Left colon (tissue), 2 donors: ENCODE data around the gene KIF3B. TPM values are rescaled to one million over a fixed set of nuclear protein-coding genes. Genes with fewer than 3 reads are reported as not detected.

Experiments
- ATAC-seq: fragments of 200-7000 bp; cut with Tn5 transposase; one replicate; pipeline ENCODE4 v1.9.1; 2020; ENCODE audit warnings: mild to moderate bottlenecking, moderate library complexity
- DNase-seq, 2 donors: peaks; one replicate each; pipeline ENCODE4 v3.0.0-alpha.2; 2020
- intact Hi-C, 2 donors: fragments of 100-400 bp; cut with DNase I in 1 of 2; cut with micrococcal nuclease in 1 of 2; formaldehyde crosslinking; loops; one replicate each; pipeline versions ENCODE4 v1.11.2 to v1.14.0; 2022; cut with DNase I, micrococcal nuclease
- long read RNA-seq: library from polyadenylated mRNA; unstranded; transcript quantifications from one replicate; pipeline ENCODE4 v2.0.0, GENCODE V29; 2021
- total RNA-seq, 2 donors: library from RNA; stranded (reverse); fragmentation: NEBNext Ultra II Directional; extraction: Animal tissue kit (Norgen Biotek cat#: 25700); gene quantifications; one replicate each; pipeline ENCODE4 v1.2.1, GENCODE V29; 2021
- donor health status: DM: no; HTN: no; CAD: no.
- donor health status: DM: yes; HTN: yes; CAD: no.

The KIF3B gene
- 10 to 100 TPM; 52.1 to 56.8 TPM for total RNA-seq
- long read RNA-seq, partial matches to known transcripts: 41 of 45 reads
- long read RNA-seq, other reads (novel, unspliced or antisense): 4 of 45 reads

DNA sequence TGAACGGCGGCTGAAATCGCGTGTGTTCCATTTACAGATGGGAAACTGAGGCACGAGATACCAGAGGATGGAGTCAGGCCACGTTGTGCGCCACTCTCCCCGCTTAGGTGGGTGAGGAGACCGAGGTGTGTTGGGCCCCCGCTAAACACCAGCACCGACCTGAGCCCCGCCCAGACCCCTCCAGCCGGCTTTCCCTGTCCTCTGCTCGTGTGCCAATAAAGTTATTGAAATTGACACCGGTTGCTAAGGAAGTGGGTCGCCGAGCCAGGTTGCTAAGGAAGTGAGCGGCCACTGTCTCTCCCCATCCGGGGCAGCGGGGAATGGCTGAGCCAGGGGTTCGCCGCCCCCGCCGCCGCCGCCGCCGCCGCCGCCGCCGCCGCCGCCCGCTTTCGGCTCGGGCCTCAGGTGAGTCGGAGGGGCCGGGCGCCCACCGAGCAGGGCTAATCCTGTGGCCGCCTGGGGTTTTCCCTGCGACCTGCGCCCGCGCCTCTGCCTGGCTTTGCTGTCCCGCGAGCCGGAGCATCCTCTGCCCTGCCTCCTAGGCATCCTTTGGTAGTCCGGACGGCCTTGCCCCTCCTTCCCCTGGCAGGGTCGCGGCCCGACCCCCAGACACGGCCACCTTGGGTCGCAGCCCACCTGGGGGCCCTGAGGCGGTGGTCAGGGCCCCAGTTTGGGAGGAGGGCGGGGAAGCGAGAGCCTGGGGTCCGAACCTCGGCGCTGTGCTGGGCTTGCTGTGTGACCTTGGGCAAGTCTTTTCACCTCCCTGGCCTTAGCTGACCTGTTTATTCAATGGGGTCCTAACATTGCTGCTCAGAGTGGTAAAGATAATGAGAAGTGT lies at the start of gene KIF3B:
KIF3B (plus strand) TSS at position 291 of the 838 bp plus-strand sequence. CDS start 32,127 bp downstream, outside the sequence.
- DNase-seq: peak; percentile 87 to 90
- intact Hi-C loops: no loop called here
- ATAC-seq: peak; percentile 95

DNA sequence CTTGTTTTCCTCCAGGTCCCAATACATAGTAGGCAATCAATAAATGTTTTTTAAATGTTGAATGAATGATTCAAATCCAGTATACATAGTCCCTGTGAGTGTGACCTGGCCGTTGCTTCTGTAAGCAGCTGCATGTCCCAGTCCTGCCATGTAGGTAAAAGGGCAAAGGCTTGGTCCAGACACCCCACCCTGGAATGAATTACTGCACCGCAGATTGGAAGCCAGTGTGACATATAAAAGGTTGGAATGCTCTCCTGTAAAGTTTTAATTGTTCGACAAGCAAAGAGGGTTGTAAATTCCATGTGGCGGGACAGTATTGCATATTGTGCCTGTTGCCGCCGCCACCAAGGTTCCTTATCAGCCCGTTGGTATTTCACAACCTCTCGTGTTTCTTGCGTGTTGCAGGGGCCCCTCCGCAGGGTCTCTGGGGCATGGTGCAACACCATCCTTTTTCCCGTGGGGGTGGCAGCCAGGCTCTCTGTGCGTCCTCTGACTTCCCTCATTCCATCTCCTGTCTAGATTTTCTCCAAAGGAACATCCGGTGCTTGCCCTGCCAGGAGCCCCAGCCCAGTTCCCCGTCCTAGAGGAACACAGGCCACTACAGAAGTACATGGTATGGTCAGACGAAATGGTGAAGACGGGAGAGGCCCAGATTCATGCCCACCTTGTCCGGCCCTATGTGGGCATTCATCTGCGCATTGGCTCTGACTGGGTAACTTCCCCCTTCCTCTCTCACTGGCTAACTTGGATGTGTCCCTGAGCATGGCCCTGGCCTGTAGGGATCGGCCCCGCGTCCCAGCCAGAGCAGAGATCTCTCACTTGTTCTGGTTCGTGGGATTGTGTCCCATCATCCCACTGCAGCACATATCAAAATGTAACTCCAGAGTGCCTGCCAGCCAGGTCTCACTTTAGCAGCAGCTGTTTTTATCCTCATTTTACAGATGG lies 49.4 kb upstream of the KIF3B start:
- DNase-seq: peak; percentile 78 to 88
- peak; percentile 87 for ATAC-seq
- intact Hi-C loops: no loop called here

GRCh38 chr20:32229251-32229747 lies 48.2 kb upstream of the KIF3B start:
- DNase-seq (no peak), ATAC-seq (no peak)
- intact Hi-C loops: no loop called here

DNA sequence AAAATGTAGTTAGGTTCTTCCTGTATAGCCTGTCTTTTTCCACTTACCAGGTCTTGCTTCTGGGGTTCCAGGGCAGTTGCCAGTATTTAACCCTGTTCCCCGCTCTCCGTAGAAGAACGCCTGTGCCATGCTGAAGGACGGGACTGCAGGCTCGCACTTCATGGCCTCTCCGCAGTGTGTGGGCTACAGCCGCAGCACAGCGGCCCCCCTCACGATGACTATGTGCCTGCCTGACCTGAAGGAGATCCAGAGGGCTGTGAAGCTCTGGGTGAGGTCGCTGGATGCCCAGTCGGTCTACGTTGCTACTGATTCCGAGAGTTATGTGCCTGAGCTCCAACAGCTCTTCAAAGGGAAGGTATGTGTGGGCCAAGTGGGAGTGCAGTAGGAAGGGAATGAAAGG lies 46.7 kb upstream of the KIF3B start:
- DNase-seq: no peak
- no peak for ATAC-seq
- intact Hi-C loops: no loop called here

GRCh38 chr20:32231245-32231644 lies 46.2 kb upstream of the KIF3B start:
- intact Hi-C loops: no loop called here
- ATAC-seq: no peak
- no peak for DNase-seq

GRCh38 chr20:32231847-32232246 lies 45.6 kb upstream of the KIF3B start:
- intact Hi-C loops: no loop called here
- DNase-seq (no peak), ATAC-seq (no peak)

- DNase-seq (no peak), ATAC-seq (no peak)
Observed at GRCh38 chr20:32232326-32232886, 45.0 kb upstream of the KIF3B start.

DNA sequence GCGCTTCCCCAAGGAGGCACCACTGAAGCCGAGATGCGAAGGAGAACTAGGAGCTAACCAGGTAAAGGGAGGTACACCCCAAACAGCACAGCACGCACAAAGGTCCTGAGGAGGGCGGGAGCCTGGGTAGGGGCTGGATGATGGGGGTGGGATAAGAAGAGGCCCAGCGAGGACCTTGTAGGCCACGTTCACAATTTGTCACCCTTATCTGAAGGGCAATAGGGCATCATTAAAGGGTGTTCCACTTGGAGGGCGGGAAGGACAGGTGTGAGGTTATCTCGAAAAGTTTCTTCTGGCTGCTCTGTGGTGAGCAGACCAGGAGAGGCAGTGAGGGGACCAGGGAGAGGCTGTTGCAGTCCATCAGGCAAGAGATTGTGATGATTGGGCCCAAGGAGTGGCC lies 44.2 kb upstream of the KIF3B start:
- intact Hi-C loops: no loop called here
- DNase-seq: no peak
- ATAC-seq: no peak

More at GRCh38 chr20:32232326-32232886, 45.0 kb upstream of the KIF3B start:
- intact Hi-C loops: no loop called here

GRCh38 chr20:32234135-32234808 lies 43.2 kb upstream of the KIF3B start:
- no peak for DNase-seq
- intact Hi-C loops: no loop called here
- ATAC-seq: no peak

DNA sequence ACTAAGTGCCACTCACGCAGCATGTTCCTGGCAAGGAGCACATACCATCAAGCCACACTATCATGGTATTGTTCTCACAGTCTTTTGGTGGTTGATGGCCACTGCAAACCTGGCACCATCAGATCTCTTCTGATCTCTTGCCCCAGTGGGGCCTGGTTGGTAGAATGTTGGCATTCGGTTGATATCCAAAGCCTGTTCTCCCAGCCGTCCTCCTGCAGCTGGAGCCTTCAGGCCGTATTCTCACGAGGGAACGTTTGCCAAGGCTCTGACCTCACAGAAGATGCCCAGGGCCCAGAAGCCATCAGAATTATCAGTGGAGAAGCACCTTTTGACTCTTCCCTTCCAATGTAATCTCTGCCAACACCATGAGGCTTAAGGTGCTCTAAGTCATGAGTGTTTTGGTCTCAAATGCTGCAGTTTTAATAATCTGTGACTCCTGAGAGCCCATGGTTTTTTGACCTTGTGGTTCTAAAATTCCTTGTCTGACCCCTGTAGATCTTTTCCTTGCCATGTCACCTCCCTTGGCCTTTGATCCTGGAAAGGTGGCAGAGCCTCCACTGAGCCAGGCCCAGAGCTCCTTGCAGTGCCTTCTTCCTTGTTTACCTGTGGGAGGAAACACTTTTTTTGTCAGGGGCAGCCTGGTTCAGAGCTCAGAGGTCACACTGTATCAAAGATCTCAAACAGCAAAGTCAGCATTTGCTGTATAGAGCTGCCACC lies 42.0 kb upstream of the KIF3B start:
- ATAC-seq: peak; percentile 91
- peak; percentile 54 to 78 for DNase-seq
- intact Hi-C loops: no loop called here

- intact Hi-C loops: no loop called here
- DNase-seq (no peak), ATAC-seq (peak; percentile 25)
Observed at GRCh38 chr20:32236048-32236533, 41.4 kb upstream of the KIF3B start.

DNA sequence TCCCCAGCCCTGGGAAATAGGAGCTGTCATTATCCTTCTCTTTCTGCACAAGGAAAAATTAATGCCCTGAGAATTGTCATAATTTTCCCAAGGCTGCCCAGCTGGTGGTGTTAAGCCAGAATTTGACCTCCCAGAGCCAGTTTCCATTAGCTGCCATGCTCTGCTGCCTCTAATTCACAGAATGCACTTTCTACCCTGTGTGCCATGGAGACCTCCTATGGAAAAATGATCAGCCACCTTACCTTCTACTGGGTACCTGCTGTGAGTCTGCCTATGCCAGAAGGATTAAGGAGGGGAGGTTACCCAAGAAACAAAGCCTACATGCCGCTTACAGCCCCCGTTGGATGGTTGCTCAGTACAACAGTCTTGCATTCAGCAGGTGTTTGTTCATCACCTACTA lies 40.6 kb upstream of the KIF3B start:
- intact Hi-C loops: no loop called here
- ATAC-seq (no peak), DNase-seq (no peak)

GRCh38 chr20:32237419-32237818 lies 40.0 kb upstream of the KIF3B start:
- ATAC-seq (no peak), DNase-seq (no peak)
- intact Hi-C loops: no loop called here

- DNase-seq: no peak
- intact Hi-C loops: no loop called here
- ATAC-seq: no peak
Observed at GRCh38 chr20:32238483-32239425, 38.7 kb upstream of the KIF3B start.

GRCh38 chr20:32240205-32240604 lies 37.2 kb upstream of the KIF3B start:
- ATAC-seq (no peak), DNase-seq (no peak)
- intact Hi-C loops: no loop called here

DNA sequence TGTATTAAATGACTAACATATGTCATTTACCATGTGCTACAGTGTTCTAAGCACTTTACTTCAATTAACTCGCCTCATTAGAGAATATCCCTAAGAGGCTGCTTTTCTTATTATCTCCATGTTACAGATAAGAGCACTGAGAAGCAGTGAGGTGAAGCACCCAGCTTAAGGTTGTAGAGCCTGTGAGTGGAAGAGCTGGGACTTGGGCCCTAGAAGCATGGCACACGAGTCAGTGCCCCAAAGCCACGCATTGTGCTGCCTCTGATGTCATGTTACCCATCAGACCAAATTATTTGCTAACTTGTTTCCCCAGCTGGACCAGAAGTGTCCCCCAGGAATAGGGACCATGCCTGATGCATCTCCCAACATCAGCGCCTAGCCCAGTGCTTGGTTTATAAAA lies 35.6 kb upstream of the KIF3B start:
- intact Hi-C loops: no loop called here
- no peak for DNase-seq
- ATAC-seq: no peak
